ENCODE data around the gene LRRC1.

The LRRC1 gene

GRCh38 chr6:53929041-53929820 is 134.4 kb downstream of the LRRC1 start:
- DNase-seq = no peak

DNA sequence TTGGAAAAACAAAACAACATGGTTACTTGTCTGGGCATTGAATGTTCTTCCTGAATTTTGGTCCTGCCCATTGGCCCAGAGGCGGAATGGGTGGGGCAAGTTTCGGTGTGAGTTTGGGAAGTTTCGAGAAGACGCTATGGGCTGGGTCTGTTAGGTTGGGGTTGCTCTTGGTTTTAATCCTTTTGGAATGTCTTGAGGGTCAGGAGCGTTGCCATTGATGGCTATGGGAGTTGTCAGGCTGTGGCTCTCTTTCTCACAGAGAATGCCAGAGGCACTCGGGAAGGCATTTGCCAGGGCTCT is 135.0 kb downstream of the LRRC1 start:
- DNase-seq = no peak

GRCh38 chr6:53930330-53930729 is 135.5 kb downstream of the LRRC1 start:
- DNase-seq = no peak

- no peak for DNase-seq
Observed at GRCh38 chr6:53931086-53931485, 136.3 kb downstream of the LRRC1 start.

GRCh38 chr6:53932516-53932915 is 137.7 kb downstream of the LRRC1 start:
- no peak for DNase-seq

DNA sequence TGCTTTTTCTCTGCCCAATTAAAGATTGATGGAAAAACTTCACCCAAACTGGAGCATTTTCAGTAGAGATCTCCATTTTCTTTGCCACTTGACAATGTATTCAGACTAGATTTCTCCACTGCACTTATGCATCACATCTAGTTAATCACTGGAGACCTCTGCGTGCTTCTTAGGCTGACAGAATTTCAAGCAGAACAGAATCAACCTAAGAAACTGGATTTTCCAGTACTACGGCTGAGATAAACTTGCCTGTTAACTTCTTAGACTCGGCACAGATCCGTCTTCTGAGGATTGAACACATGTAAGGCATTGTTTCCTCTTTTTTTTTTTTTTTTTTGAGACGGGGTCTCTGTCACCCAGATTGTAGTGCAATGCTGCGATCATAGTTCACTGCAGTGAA is 139.2 kb downstream of the LRRC1 start:
- no peak for DNase-seq

DNA sequence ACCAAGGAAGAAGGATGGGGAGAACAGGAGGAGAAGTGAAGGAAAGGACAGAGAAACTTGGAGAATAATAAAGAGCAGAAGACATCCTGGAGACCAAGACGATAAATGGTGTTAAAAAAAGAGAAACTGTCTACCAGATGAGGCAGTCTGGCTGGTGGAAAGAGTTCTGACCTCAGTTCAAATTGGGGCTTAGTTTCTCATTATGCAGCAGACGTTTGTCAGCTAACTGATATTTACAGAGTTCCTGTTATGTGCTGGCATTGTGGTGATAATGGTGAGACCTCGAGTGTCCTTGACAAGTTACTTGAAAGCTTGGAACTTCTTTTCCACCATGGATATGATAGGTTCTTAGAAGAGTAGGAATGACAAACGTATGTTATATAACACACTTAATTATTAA is 142.7 kb downstream of the LRRC1 start:
- DNase-seq = no peak

DNA sequence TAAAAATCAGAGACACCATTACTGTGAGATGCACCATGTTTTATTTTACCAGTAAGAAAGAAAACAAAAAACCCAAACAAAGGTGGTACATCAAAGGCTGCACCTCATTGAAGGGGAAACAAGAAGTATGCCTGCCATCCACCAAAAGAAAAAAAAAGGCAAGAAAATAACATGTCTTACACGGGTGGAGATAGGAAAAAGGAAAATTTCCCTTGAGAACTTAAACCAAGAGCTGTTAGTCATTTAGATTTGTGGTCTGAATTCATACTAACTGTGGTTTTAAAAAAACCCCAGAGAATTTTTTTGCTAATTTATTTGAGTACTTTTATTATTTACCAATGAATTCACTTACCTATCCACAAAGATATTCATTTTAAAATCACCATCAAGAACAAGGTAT is 144.0 kb downstream of the LRRC1 start:
- no peak for DNase-seq

- no peak for DNase-seq
Observed at GRCh38 chr6:53939830-53940229, 145.0 kb downstream of the LRRC1 start.

DNA sequence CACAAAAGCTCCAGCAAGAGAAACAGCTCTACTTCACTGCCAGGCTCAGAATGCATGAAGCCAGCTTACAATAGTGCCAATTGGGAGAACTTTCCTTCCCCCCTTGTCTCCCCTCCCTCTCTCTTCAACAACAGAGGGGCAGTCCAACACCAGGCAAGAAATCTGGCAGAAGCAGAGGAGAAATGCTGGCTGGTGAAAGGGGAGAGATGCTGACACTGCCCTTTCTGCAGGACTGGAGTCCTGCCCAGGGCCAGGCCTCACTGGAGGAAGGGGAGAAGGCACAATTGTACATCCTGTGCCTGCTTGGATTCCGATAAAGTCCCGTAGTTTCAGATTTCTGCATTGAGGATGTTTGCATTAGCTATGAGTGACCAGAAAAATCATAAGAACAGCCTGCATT is 148.6 kb downstream of the LRRC1 start:
- DNase-seq = no peak

GRCh38 chr6:53944091-53944490 is 149.3 kb downstream of the LRRC1 start:
- DNase-seq = no peak

DNA sequence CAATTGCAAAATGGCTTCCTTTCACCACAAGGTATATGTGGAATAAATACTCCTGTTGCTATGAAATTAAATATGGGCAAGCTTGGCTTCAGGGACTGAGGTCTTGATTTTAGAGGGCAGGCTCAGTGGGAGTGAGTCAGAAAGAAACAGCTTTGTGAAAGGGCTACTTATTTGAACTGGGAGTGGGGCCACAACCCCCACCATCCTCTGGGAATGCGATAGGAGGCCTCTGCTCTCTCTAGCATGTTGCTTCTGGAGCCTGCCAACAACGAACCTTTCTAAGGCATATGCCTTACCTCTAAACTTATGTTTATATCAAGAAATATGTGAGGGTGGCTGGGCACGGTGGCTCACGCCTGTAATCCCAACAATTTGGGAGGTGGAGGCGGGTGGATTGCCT is 149.7 kb downstream of the LRRC1 start:
- no peak for DNase-seq

DNA sequence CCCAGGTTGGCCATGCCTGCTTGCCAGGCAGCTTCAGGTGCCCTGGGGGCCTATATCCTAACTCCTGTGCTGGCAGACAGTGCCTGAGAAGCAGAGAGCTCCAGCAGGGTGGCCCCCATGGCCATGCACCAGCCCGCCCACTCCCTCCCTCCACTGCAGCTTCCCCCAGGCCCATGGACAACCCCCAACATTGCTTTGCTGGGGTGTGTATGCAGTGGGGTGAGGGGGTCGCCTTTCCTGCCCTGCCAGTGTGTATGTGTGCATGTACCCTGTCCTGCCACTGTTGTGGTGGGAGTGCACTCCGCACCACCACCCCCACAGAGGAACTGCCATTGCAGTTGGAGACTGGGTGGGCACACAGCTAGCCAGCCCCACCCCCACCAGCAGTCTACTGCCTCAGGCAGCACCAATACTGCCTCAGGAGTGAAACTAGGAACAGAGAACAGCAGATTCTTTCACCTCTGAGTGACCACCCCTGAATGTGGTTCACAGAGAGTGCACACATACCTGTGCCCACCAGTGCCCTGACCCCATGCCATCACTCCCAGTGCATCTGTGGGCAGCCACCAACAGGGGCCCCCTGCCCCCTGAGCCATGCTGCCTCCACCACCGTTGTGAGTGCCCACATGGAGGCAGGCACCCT is 151.1 kb downstream of the LRRC1 start:
- DNase-seq = no peak

GRCh38 chr6:53947780-53948179 is 153.0 kb downstream of the LRRC1 start:
- no peak for DNase-seq

GRCh38 chr6:53951383-53951782 is 156.6 kb downstream of the LRRC1 start:
- DNase-seq = no peak

DNA sequence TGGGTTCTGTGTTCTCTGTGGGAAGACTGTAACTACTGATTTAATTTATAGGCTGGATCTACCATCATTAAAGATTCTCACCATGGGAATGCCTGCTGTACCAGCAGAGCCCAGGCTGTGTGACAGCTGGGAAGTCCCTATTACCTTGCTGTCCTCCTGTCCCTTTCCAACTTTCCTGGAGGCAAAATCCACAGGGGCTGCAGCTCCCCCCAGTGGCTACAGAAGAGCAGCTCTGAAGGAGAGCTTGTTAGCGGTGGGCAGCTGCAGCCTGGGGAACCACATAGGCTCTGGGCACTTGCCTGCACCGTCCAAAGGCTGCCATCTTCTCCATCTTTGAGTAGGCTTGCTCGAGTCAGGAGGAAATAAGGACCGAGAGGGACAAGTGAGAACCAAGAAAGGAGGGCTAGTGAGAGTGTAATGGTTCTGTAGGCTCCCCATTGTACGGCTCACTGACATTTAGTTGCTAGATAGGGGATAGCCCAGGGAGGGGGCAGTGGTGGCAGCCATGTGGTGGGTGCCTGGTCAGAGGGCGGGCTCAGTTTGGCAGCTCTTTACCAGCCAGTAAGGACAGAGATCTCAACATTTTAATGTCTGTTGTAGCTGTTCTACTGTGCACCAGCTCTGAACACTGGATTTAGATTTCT is 161.4 kb downstream of the LRRC1 start:
- DNase-seq = no peak

DNA sequence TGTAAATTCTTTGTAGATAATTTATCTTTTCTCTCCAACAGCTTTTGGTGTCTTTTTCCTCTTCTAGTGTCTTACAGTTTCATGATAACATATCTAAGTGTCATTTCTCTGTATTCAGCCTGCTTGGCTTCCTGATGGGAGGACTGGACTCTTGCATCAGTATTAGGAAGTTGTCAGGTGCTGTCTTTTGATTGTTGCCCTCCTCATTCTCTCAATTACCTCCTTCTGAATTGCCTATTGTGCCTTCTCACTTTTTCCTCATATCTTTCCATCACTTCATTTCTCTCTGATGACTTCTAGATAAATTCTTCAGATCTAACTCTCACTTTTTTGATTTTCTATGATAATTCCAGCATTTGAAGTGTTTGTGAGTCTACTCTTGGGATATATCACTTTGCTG is 162.0 kb downstream of the LRRC1 start:
- DNase-seq = no peak

GRCh38 chr6:53959717-53960116 is 164.9 kb downstream of the LRRC1 start:
- no peak for DNase-seq

- no peak for DNase-seq
Observed at GRCh38 chr6:53960311-53960710, 165.5 kb downstream of the LRRC1 start.

GRCh38 chr6:53961679-53962370 is 167.0 kb downstream of the LRRC1 start:
- DNase-seq = no peak

GRCh38 chr6:53962646-53963045 is 167.8 kb downstream of the LRRC1 start:
- DNase-seq = no peak

DNA sequence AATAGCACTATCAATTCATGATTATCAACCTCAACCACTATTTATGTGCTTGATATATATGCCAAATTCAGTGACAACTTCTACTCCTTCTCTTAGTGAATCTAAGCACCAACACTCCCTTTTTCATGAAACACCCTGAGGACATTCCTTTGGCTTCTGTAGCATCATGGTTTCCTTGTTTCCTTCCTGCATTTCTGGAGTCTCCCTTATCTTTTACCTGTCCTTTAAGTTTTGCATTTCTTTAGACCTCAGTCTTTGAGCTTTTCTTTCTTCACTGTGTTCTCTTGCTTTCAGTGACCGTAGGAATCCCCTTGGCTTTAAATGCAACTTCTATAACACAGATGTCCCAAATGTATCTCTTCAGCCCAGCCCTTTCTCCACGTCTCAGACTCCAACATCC is 172.6 kb downstream of the LRRC1 start:
- DNase-seq = no peak

Measured in activated CD8-positive, alpha-beta memory T cell treated with anti-CD3 and anti-CD28 coated beads, Interleukin-2, amount 50 U/mL, for 4 hours (primary cell).